Endodermal cell (in vitro differentiated cells): Measurements from ENCODE around the gene PLCB1. TPM values are rescaled to one million over a fixed set of nuclear protein-coding genes. Genes with fewer than 3 reads are reported as not detected.
"Not testable (repeated sequence)": the region's sequence is repeated elsewhere in the genome, so short reads cannot be mapped to it uniquely, and the experiment has no call there.

Experiments
- DNase-seq: peaks from one replicate; pipeline ENCODE4 v3.0.0-alpha.2; 2017
- H3K27ac ChIP-seq: 2 replicates; pipeline ENCODE4 v1.5.1; 2013; ENCODE audit warnings: mild to moderate bottlenecking, low read depth, low read length, moderate library complexity
- H3K27me3 ChIP-seq: 2 replicates; pipeline ENCODE4 v1.6.1; 2013; ENCODE audit warnings: mild to moderate bottlenecking, low read length, moderate library complexity; ENCODE audit not compliant: insufficient read depth, control insufficient read depth, poor library complexity, severe bottlenecking
- H3K36me3 ChIP-seq: 2 replicates; pipeline ENCODE4 v1.7.0; 2013; ENCODE audit warnings: mild to moderate bottlenecking, low read length, moderate library complexity; ENCODE audit not compliant: control insufficient read depth, insufficient read depth
- H3K4me1 ChIP-seq: one replicate; pipeline ENCODE4 v1.7.0; 2013; ENCODE audit warnings: low read length; ENCODE audit not compliant: control insufficient read depth, insufficient read depth
- H3K4me3 ChIP-seq: 2 replicates; pipeline ENCODE4 v1.5.1; 2013; ENCODE audit warnings: mild to moderate bottlenecking, low read length, moderate library complexity
- H3K9ac ChIP-seq: 2 replicates; pipeline ENCODE4 v1.6.1; 2013; ENCODE audit warnings: mild to moderate bottlenecking, low read length, moderate library complexity; ENCODE audit not compliant: poor library complexity, severe bottlenecking; ENCODE audit errors: extremely low read depth
- H3K9me3 ChIP-seq: 2 replicates; pipeline ENCODE4 v1.6.1; 2013; ENCODE audit warnings: mild to moderate bottlenecking, low read length, moderate library complexity; ENCODE audit not compliant: control insufficient read depth
- H3K27ac Mint-ChIP-seq: 2 replicates; pipeline ENCODE4 v1.8.0; 2020; ENCODE audit warnings: mixed read lengths
- H3K27me3 Mint-ChIP-seq: 2 replicates; pipeline ENCODE4 v1.8.0; 2021; ENCODE audit warnings: mild to moderate bottlenecking, mixed read lengths; ENCODE audit not compliant: insufficient read depth
- H3K36me3 Mint-ChIP-seq: 2 replicates; pipeline ENCODE4 v1.8.0; 2020; ENCODE audit warnings: low read depth, mixed read lengths
- H3K4me1 Mint-ChIP-seq: 2 replicates; pipeline ENCODE4 v1.8.0; 2020; ENCODE audit warnings: mixed read lengths
- H3K4me3 Mint-ChIP-seq: 2 replicates; pipeline ENCODE4 v1.8.0; 2020; ENCODE audit warnings: mild to moderate bottlenecking, moderate library complexity, mixed read lengths
- H3K9me3 Mint-ChIP-seq: 2 replicates; pipeline ENCODE4 v1.8.0; 2020; ENCODE audit warnings: mild to moderate bottlenecking, mixed read lengths
- WGBS, 2 experiments: methylation state at CpG; one replicate each; pipeline versions ENCODE4 v1.1.5 to v1.1.7; 2013; ENCODE audit warnings: missing lambda C conversion rate in 2 of 2, mixed read lengths in 1 of 2; ENCODE audit not compliant: insufficient coverage in 1 of 2, insufficient read length in 1 of 2; 5-methylcytosine and 5-hydroxymethylcytosine counted together
- total RNA-seq, 2 donors: library from RNA; stranded (reverse); fragmentation: NEBNext Ultra II Directional in 1 of 2; extraction: Animal tissue kit (Norgen Biotek cat#: 25700) in 1 of 2; gene quantifications; 2 replicates in 1 of 2; 3 replicates in 1 of 2; pipeline ENCODE4 v1.2.1, GENCODE V29; 2021
- TF ChIP-seq, protein P1 (sequence below): fragments of 200-600 bp; sonication (generic); conservative IDR thresholded peaks from 2 replicates; pipeline ENCODE4 v1.5.0; 2021; ENCODE audit warnings: antibody characterized with exemption, mild to moderate bottlenecking

Gene PLCB1
- total RNA-seq, 2 donors from 2014 or later, result 15.3 to 16.5 TPM

DNA sequence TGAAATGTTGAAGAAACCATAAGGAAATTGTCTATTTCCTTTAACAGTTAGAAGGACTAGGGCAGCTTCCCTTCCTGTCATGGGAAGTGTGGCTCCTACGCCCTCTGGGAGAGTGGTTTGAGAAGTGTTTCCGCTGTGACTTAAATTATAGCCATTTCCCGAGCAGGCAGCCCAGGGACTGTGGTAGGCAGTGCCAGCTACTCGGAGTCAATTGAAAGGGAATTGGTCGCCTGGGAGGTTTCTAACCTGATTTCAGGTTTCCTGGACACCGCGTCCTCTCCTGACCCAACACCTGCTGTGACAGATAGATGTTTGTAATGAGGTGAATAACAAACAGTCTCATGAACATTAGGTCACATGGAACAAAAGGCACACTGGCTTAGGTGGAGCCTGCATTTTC lies 680.8 kb downstream of the PLCB1 start:
- Histone ChIP-seq H3K27me3 (no peaks in the 10 kb centered on the region), H3K4me3 (no peak overlapping the region), H3K4me1 (no peaks in the 10 kb centered on the region), H3K9me3 (no peaks in the 10 kb centered on the region), H3K27ac (no peak overlapping the region), H3K9ac (no peak overlapping the region), H3K36me3 (no peaks in the 10 kb centered on the region)
- TF ChIP-seq, protein P1, sequence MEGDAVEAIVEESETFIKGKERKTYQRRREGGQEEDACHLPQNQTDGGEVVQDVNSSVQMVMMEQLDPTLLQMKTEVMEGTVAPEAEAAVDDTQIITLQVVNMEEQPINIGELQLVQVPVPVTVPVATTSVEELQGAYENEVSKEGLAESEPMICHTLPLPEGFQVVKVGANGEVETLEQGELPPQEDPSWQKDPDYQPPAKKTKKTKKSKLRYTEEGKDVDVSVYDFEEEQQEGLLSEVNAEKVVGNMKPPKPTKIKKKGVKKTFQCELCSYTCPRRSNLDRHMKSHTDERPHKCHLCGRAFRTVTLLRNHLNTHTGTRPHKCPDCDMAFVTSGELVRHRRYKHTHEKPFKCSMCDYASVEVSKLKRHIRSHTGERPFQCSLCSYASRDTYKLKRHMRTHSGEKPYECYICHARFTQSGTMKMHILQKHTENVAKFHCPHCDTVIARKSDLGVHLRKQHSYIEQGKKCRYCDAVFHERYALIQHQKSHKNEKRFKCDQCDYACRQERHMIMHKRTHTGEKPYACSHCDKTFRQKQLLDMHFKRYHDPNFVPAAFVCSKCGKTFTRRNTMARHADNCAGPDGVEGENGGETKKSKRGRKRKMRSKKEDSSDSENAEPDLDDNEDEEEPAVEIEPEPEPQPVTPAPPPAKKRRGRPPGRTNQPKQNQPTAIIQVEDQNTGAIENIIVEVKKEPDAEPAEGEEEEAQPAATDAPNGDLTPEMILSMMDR, result no peak
- Mint-ChIP-seq H3K4me3 (no peak overlapping the region), H3K4me1 (peaks cover 21% of the 10 kb centered on the region), H3K27me3 (no peaks in the 10 kb centered on the region), H3K36me3 (no peaks in the 10 kb centered on the region), H3K27ac (peak overlapping the region; percentile 38), H3K9me3 (no peaks in the 10 kb centered on the region)
- WGBS, 2 experiments, result 82 to 89% methylated on average over 3 to 7 of the region's 7 CpGs
- peak; percentile 65 for DNase-seq

DNA sequence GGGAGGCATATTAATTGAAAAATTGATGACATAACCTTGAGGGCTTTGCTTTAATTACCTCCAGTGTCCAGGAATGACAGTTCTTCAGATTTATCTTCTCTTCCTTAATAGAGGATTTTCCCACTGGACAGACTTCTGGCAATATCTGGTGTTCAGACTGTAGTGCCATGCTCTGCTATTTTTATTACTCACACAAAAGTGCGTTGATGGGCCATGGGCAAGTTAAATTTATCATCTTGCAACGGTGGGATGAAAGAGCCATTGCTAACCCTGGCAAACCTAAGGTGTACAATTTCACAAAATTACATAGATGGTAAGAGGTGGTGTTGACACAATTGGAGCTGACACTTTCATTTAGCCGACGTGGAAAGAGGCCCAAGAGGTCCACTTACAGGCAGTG lies 683.1 kb downstream of the PLCB1 start:
- Histone ChIP-seq H3K36me3 (no peaks in the 10 kb centered on the region), H3K27ac (no peak overlapping the region), H3K4me3 (no peak overlapping the region), H3K4me1 (no peaks in the 10 kb centered on the region), H3K9me3 (no peaks in the 10 kb centered on the region), H3K27me3 (no peaks in the 10 kb centered on the region), H3K9ac (no peak overlapping the region)
- Mint-ChIP-seq H3K4me1 (peaks cover 10% of the 10 kb centered on the region), H3K27ac (no peak overlapping the region), H3K4me3 (no peak overlapping the region), H3K9me3 (no peaks in the 10 kb centered on the region), H3K36me3 (no peaks in the 10 kb centered on the region), H3K27me3 (no peaks in the 10 kb centered on the region)
- WGBS, 2 experiments, result 94 to 100% methylated on average over 2 to 4 of the region's 4 CpGs
- DNase-seq, result no peak
- TF ChIP-seq, protein P1, result no peak

DNA sequence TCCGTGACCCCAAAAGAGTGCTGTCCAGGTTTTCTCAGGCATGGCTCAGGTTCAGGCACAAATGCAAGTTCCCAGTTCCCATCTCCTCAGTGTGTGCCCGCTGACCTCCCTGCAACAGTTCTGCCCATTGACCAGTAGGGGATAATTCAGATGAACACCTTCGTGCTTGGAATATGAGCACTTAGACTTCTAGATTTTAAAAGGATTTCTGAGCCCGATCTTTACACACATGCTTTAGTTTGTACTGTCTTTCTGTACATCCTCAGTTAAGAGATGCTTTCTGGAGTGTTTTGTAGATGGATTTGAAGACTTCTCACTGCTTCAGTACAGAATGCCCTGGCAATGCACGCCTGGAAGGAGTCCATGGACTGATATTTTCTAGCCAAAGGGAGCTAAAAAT lies 697.2 kb downstream of the PLCB1 start:
- no peak overlapping the region for H3K4me3 ChIP-seq
- no peaks in the 10 kb centered on the region for H3K27me3 ChIP-seq
- Mint-ChIP-seq H3K27ac (no peak overlapping the region), H3K36me3 (peaks cover 7% of the 10 kb centered on the region), H3K4me3 (no peak overlapping the region), H3K4me1 (no peaks in the 10 kb centered on the region), H3K27me3 (no peaks in the 10 kb centered on the region), H3K9me3 (peaks cover 5% of the 10 kb centered on the region)
- TF ChIP-seq, protein P1, result peak; percentile 65
- no peak for DNase-seq
- H3K27ac ChIP-seq, result no peak overlapping the region
- H3K9me3 ChIP-seq, result no peaks in the 10 kb centered on the region
- WGBS, 2 experiments, result 91 to 93% methylated on average over 5 of the region's 5 CpGs
- H3K36me3 ChIP-seq, result no peaks in the 10 kb centered on the region
- H3K9ac ChIP-seq, result no peak overlapping the region
- no peaks in the 10 kb centered on the region for H3K4me1 ChIP-seq

DNA sequence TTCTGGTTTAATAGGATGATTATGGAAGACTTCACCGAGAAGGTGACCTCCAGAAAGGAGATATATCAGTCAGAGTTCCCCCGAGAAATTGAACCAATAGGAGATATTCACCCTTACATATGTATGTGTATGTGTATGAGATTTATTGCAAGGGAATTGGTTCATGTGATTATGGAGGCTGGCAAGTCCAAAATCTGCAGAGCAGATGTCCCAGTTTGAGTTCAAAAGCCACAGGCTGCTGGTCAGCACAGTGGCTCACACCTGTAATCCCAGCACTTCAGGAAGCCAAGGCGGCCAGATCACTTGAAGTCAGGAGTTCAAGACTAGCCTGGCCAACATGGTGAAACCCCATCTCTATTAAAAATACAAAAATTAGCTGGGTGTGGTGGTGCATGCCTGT lies 702.2 kb downstream of the PLCB1 start:
- not testable (repeated sequence) for H3K36me3 ChIP-seq, H3K27ac Mint-ChIP-seq, H3K27me3 ChIP-seq, H3K36me3 Mint-ChIP-seq, H3K9me3 ChIP-seq, H3K9me3 Mint-ChIP-seq, H3K27me3 Mint-ChIP-seq, DNase-seq, H3K4me1 Mint-ChIP-seq, H3K27ac ChIP-seq, H3K4me3 ChIP-seq, H3K4me1 ChIP-seq, H3K9ac ChIP-seq, H3K4me3 Mint-ChIP-seq
- WGBS, 2 experiments, result 86% methylated on average over 3 of the region's 3 CpGs; no CpG with 5 or more reads in 1 of the 2 experiments
